Lower lobe of right lung (tissue), 2 donors: ENCODE measurements around the gene FAXC. TPM values are rescaled to one million over a fixed set of nuclear protein-coding genes. Genes with fewer than 3 reads are reported as not detected.
A peak's percentile ranks its signal among the peaks of the same experiment; 100 is the strongest.

Experiments used
- ATAC-seq, 2 donors: fragments of 200-7000 bp; cut with Tn5 transposase; one replicate each; pipeline ENCODE4 v1.9.1; 2020 to 2022; ENCODE audit warnings: mild to moderate bottlenecking in 2 of 2, moderate library complexity in 2 of 2
- DNase-seq: peaks from one replicate; pipeline ENCODE4 v3.0.0-alpha.2; 2020
- H3K27ac ChIP-seq: fragments of 200-600 bp; one replicate; pipeline ENCODE4 v1.8.0; 2022
- H3K27me3 ChIP-seq: fragments of 200-600 bp; one replicate; pipeline ENCODE4 v1.8.0; 2022; ENCODE audit warnings: low read depth
- H3K36me3 ChIP-seq: fragments of 200-600 bp; one replicate; pipeline ENCODE4 v1.8.0; 2022; ENCODE audit warnings: mild to moderate bottlenecking
- H3K4me1 ChIP-seq: fragments of 200-600 bp; one replicate; pipeline ENCODE4 v1.8.0; 2022
- H3K4me3 ChIP-seq: fragments of 200-600 bp; one replicate; pipeline ENCODE4 v1.8.0; 2022; ENCODE audit warnings: mild to moderate bottlenecking
- H3K9me3 ChIP-seq: fragments of 200-600 bp; one replicate; pipeline ENCODE4 v1.8.0; 2022
- CTCF ChIP-seq: fragments of 200-600 bp; IDR thresholded peaks from one replicate; pipeline ENCODE4 v1.8.0; 2022; ENCODE audit warnings: antibody characterized with exemption, mild to moderate bottlenecking
- intact Hi-C: fragments of 100-400 bp; cut with DNase I; formaldehyde crosslinking; loops from one replicate; pipeline ENCODE4 v1.11.0; 2022
- total RNA-seq: library from RNA; stranded (reverse); fragmentation: NEBNext Ultra II Directional; extraction: Animal tissue kit (Norgen Biotek cat#: 25700); gene quantifications from one replicate; pipeline ENCODE4 v1.2.1, GENCODE V29; 2021
- donor health status: DM: no; HTN: yes; CAD: no; lungs with severe emphysema.

FAXC gene
- total RNA-seq, 1 donor from 2014 or later: 4.3 TPM

- ATAC-seq (peak; percentile 78 to 81), DNase-seq (no peak)
- H3K27me3 ChIP-seq: no peaks in the 10 kb centered on the region
- H3K4me3 ChIP-seq: no peak overlapping the region
- intact Hi-C loops: no loop called here
- H3K27ac ChIP-seq: no peak overlapping the region
- H3K9me3 ChIP-seq: no peaks in the 10 kb centered on the region
- no peaks in the 10 kb centered on the region for H3K4me1 ChIP-seq
- TF ChIP-seq CTCF: peak; percentile 73
- H3K36me3 ChIP-seq: no peaks in the 10 kb centered on the region
These were observed 19.3 kb downstream of the FAXC start for GRCh38 chr6:99330159-99330558.

GRCh38 chr6:99324996-99325395 is 24.5 kb downstream of the FAXC start:
- no peak for TF ChIP-seq CTCF
- ATAC-seq (no peak), DNase-seq (no peak)
- intact Hi-C loops: no loop called here
- Histone ChIP-seq H3K27me3 (no peaks in the 10 kb centered on the region), H3K4me3 (no peak overlapping the region), H3K4me1 (no peaks in the 10 kb centered on the region), H3K9me3 (no peaks in the 10 kb centered on the region), H3K27ac (no peak overlapping the region), H3K36me3 (no peaks in the 10 kb centered on the region)

GRCh38 chr6:99318566-99318965 is 30.9 kb downstream of the FAXC start:
- Histone ChIP-seq H3K9me3 (no peaks in the 10 kb centered on the region), H3K36me3 (no peaks in the 10 kb centered on the region), H3K27me3 (no peaks in the 10 kb centered on the region), H3K27ac (no peak overlapping the region), H3K4me1 (no peaks in the 10 kb centered on the region), H3K4me3 (no peak overlapping the region)
- no peak for ATAC-seq
- no peak for DNase-seq
- TF ChIP-seq CTCF: no peak
- intact Hi-C loops: no loop called here

GRCh38 chr6:99312354-99312753 is 37.1 kb downstream of the FAXC start:
- no peaks in the 10 kb centered on the region for H3K4me1 ChIP-seq
- ATAC-seq (no peak), DNase-seq (no peak)
- no peak overlapping the region for H3K4me3 ChIP-seq
- H3K36me3 ChIP-seq: no peaks in the 10 kb centered on the region
- no peaks in the 10 kb centered on the region for H3K9me3 ChIP-seq
- H3K27me3 ChIP-seq: no peaks in the 10 kb centered on the region
- intact Hi-C loops: no loop called here
- no peak for TF ChIP-seq CTCF
- no peak overlapping the region for H3K27ac ChIP-seq

- Histone ChIP-seq H3K27ac (no peak overlapping the region), H3K9me3 (no peaks in the 10 kb centered on the region), H3K27me3 (no peaks in the 10 kb centered on the region), H3K36me3 (no peaks in the 10 kb centered on the region), H3K4me1 (no peaks in the 10 kb centered on the region), H3K4me3 (no peak overlapping the region)
- DNase-seq (no peak), ATAC-seq (no peak)
- intact Hi-C loops: no loop called here
- TF ChIP-seq CTCF: no peak
These were observed 38.9 kb downstream of the FAXC start for GRCh38 chr6:99310553-99310952.

- ATAC-seq: no peak
These were observed 39.9 kb downstream of the FAXC start for GRCh38 chr6:99309557-99309956.

More at GRCh38 chr6:99309557-99309956, 39.9 kb downstream of the FAXC start:
- Histone ChIP-seq H3K9me3 (no peaks in the 10 kb centered on the region), H3K4me3 (no peak overlapping the region), H3K36me3 (no peaks in the 10 kb centered on the region), H3K27ac (no peak overlapping the region), H3K4me1 (no peaks in the 10 kb centered on the region), H3K27me3 (no peaks in the 10 kb centered on the region)
- intact Hi-C loops: no loop called here
- DNase-seq: no peak
- no peak for TF ChIP-seq CTCF
